SK-N-SH (cell line): Measurements from ENCODE around the gene IDH1. TPM values are rescaled to one million over a fixed set of nuclear protein-coding genes. Genes with fewer than 3 reads are reported as not detected.

ENCODE experiments used
- CTCF ChIA-PET: fragments of 300-600, 350-600 bp; formaldehyde crosslinking; extraction: SDS; loops from one replicate; lab custom pipeline; 2021; lab: Yijun Ruan, JAX
- POLR2A ChIA-PET: fragments of 350-600 bp; sonication (Branson Sonifier 250); formaldehyde crosslinking; extraction: SDS; loops from one replicate; lab custom pipeline; 2020; ENCODE audit warnings: antibody characterized with exemption, inconsistent platforms; lab: Yijun Ruan, JAX
- DNase-seq: peaks from one replicate; pipeline ENCODE4 v3.0.0; 2012
- H2AFZ ChIP-seq: fragments of 200-600 bp; sonication (generic); 2 replicates; pipeline ENCODE4 v1.8.1; 2016; ENCODE audit warnings: antibody characterized with exemption, mild to moderate bottlenecking, low read depth
- H3F3A ChIP-seq: fragments of 200-600 bp; sonication (generic); replicated peaks from 2 replicates; pipeline ENCODE3; 2016; ENCODE audit warnings: antibody characterized with exemption, mild to moderate bottlenecking; ENCODE audit not compliant: insufficient read depth
- H3K27ac ChIP-seq, 2 experiments: fragments of 200-500 bp in 1 of 2; fragments of 200-600 bp in 1 of 2; sonication (Bioruptor generic) in 1 of 2; sonication (generic), shearing (Covaris generic) in 1 of 2; 2 replicates each; pipeline versions ENCODE4 v1.5.1 to v1.6.1; 2014 to 2016; ENCODE audit warnings: low read depth in 2 of 2, inconsistent platforms in 1 of 2, low read length in 1 of 2, mild to moderate bottlenecking in 1 of 2, mixed read lengths in 1 of 2
- H3K27me3 ChIP-seq: fragments of 200-600 bp; sonication (generic), shearing (Covaris generic); 2 replicates; pipeline ENCODE4 v1.6.1; 2016; ENCODE audit warnings: mixed run types; ENCODE audit not compliant: insufficient read depth
- H3K36me3 ChIP-seq, 2 experiments: fragments of 200-500 bp in 1 of 2; fragments of 200-600 bp in 1 of 2; sonication (Bioruptor generic) in 1 of 2; sonication (generic) in 1 of 2; replicated peaks in 1 of 2; 2 replicates each; pipeline versions ENCODE3 to v1.5.1; 2014 to 2016; ENCODE audit warnings: low read length in 1 of 2, mild to moderate bottlenecking in 1 of 2; ENCODE audit not compliant: insufficient read depth in 2 of 2, control insufficient read depth in 1 of 2
- H3K4me1 ChIP-seq, 2 experiments: fragments of 200-500 bp in 1 of 2; fragments of 200-600 bp in 1 of 2; sonication (Bioruptor generic) in 1 of 2; sonication (generic), shearing (Covaris generic) in 1 of 2; 2 replicates each; pipeline versions ENCODE4 v1.5.1 to v1.6.1; 2014 to 2016; ENCODE audit warnings: low read depth in 1 of 2, low read length in 1 of 2, mixed run types in 1 of 2; ENCODE audit not compliant: insufficient read depth in 2 of 2, control insufficient read depth in 1 of 2
- H3K4me2 ChIP-seq: fragments of 200-600 bp; sonication (generic), shearing (Covaris generic); 2 replicates; pipeline ENCODE4 v1.6.1; 2017; ENCODE audit warnings: mixed run types
- H3K4me3 ChIP-seq, 2 experiments: fragments of 200-500 bp in 1 of 2; fragments of 200-600 bp in 1 of 2; sonication (Bioruptor generic) in 1 of 2; sonication (generic), shearing (Covaris generic) in 1 of 2; 2 replicates each; pipeline versions ENCODE4 v1.5.1 to v1.8.1; 2014 to 2016; ENCODE audit warnings: low read depth in 2 of 2, inconsistent platforms in 1 of 2, low read length in 1 of 2, mild to moderate bottlenecking in 1 of 2, mixed read lengths in 1 of 2, moderate library complexity in 1 of 2
- H3K79me2 ChIP-seq: fragments of 200-600 bp; sonication (generic); 2 replicates; pipeline ENCODE4 v1.8.1; 2017; ENCODE audit warnings: mild to moderate bottlenecking; ENCODE audit not compliant: insufficient read depth
- H3K9ac ChIP-seq: fragments of 200-600 bp; sonication (generic); 2 replicates; pipeline ENCODE4 v1.6.1; 2017; ENCODE audit warnings: mixed run types
- H3K9me2 ChIP-seq: fragments of 200-600 bp; sonication (generic); 2 replicates; pipeline ENCODE4 v1.6.1; 2017; ENCODE audit warnings: mixed run types
- H3K9me3 ChIP-seq: fragments of 200-600 bp; sonication (generic); 2 replicates; pipeline ENCODE4 v1.6.1; 2017; ENCODE audit warnings: mixed run types, mild to moderate bottlenecking, moderate library complexity
- H4K20me1 ChIP-seq: fragments of 200-600 bp; sonication (generic); 2 replicates; pipeline ENCODE4 v1.6.1; 2017; ENCODE audit warnings: mild to moderate bottlenecking, mixed run types; ENCODE audit not compliant: insufficient read depth
- CHD2 ChIP-seq: fragments of 150-350 bp; IDR thresholded peaks from 2 replicates; pipeline ENCODE4 v1.6.1; 2018; ENCODE audit warnings: low read length; ENCODE audit not compliant: partially characterized antibody
- ELF1 ChIP-seq: IDR thresholded peaks from 2 replicates; pipeline ENCODE4 v1.4.0; 2012
- EZH2phosphoT487 ChIP-seq: fragments of 200-600 bp; sonication (generic); IDR thresholded peaks from 2 replicates; pipeline ENCODE4 v1.6.1; 2017; ENCODE audit warnings: low read depth, mixed run types, mild to moderate bottlenecking, antibody characterized with exemption, moderate library complexity, borderline replicate concordance
- FOSL2 ChIP-seq: IDR thresholded peaks from 2 replicates; pipeline ENCODE4 v1.4.0; 2012; ENCODE audit warnings: low read depth, mild to moderate bottlenecking, moderate library complexity, borderline replicate concordance
- JUND ChIP-seq: IDR thresholded peaks from 2 replicates; pipeline ENCODE4 v1.4.0; 2012
- NFIC ChIP-seq: IDR thresholded peaks from 2 replicates; pipeline ENCODE4 v1.4.0; 2012; ENCODE audit warnings: borderline replicate concordance
- NRF1 ChIP-seq: IDR thresholded peaks from 2 replicates; pipeline ENCODE4 v1.6.1; 2012; ENCODE audit warnings: low read depth, mild to moderate bottlenecking, low read length
- POLR2AphosphoS5 ChIP-seq: IDR thresholded peaks from 2 replicates; pipeline ENCODE4 v1.6.1; 2012; ENCODE audit warnings: low read depth, low read length
- RAD21 ChIP-seq: IDR thresholded peaks from 2 replicates; pipeline ENCODE4 v1.6.1; 2012; ENCODE audit warnings: mild to moderate bottlenecking, low read length
- RCOR1 ChIP-seq: fragments of 150-350 bp; IDR thresholded peaks from 2 replicates; pipeline ENCODE4 v1.6.1; 2017; ENCODE audit warnings: antibody characterized with exemption, low read length
- SIN3A ChIP-seq: IDR thresholded peaks from 2 replicates; pipeline ENCODE4 v1.6.1; 2012; ENCODE audit warnings: low read depth, mild to moderate bottlenecking, low read length, moderate library complexity, borderline replicate concordance
- TEAD4 ChIP-seq: IDR thresholded peaks from 2 replicates; pipeline ENCODE4 v1.4.0; 2012; ENCODE audit warnings: mild to moderate bottlenecking, borderline replicate concordance; ENCODE audit not compliant: insufficient read depth
- YY1 ChIP-seq: IDR thresholded peaks from 2 replicates; pipeline ENCODE4 v1.4.0; 2012; ENCODE audit warnings: low read depth, mild to moderate bottlenecking
- WGBS: methylation state at CpG from one replicate; pipeline ENCODE4 v1.1.6; 2017; ENCODE audit warnings: low lambda C conversion rate; 5-methylcytosine and 5-hydroxymethylcytosine counted together
- polyA plus RNA-seq, 3 experiments: library from polyadenylated mRNA; depleted of rRNA; stranded (reverse); fragments of >200 nt; gene quantifications; 2 replicates each; pipeline ENCODE4 v1.2.3, GENCODE V29; 2012
- TF ChIP-seq, protein P1 (sequence below): fragments of 200-600 bp; sonication (generic); IDR thresholded peaks from 2 replicates; pipeline ENCODE4 v1.6.1; 2017; ENCODE audit warnings: antibody characterized with exemption, mild to moderate bottlenecking, moderate library complexity
- TF ChIP-seq, protein P2 (sequence below): fragments of 150-350 bp; IDR thresholded peaks from 2 replicates; pipeline ENCODE4 v1.6.1; 2016; ENCODE audit warnings: mild to moderate bottlenecking, low read depth, low read length
- TF ChIP-seq, protein P3 (sequence below): IDR thresholded peaks from 2 replicates; pipeline ENCODE4 v1.4.0; 2012; ENCODE audit warnings: low read depth
- TF ChIP-seq, protein P4 (sequence below): IDR thresholded peaks from 2 replicates; pipeline ENCODE4 v1.6.1; 2012; ENCODE audit warnings: mild to moderate bottlenecking, low read depth, low read length, moderate library complexity

IDH1 gene
- polyA plus RNA-seq, 1 of the 3 experiments (the other 2 are of a cell fraction) = 43.4 TPM

DNA sequence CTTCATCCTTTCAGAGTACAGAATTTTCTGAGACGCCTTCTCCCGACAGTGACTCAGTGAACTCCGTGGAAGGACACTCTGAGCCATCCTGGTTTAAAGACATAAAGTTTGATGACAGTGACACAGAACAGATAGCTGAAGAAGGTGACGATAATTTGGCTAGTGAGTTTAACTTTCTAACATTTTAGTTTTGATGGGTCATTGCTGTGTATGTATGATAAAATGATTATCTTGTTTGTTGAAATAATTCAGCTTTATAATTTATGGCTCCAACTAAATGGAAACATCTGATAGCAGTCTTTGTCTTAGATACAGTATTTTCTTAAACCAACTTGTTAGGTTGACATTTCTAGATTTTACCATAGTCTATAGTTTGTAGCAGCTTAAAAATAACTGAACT, 49.3 kb upstream of the IDH1 start (continued):
- TF ChIP-seq, protein P1, sequence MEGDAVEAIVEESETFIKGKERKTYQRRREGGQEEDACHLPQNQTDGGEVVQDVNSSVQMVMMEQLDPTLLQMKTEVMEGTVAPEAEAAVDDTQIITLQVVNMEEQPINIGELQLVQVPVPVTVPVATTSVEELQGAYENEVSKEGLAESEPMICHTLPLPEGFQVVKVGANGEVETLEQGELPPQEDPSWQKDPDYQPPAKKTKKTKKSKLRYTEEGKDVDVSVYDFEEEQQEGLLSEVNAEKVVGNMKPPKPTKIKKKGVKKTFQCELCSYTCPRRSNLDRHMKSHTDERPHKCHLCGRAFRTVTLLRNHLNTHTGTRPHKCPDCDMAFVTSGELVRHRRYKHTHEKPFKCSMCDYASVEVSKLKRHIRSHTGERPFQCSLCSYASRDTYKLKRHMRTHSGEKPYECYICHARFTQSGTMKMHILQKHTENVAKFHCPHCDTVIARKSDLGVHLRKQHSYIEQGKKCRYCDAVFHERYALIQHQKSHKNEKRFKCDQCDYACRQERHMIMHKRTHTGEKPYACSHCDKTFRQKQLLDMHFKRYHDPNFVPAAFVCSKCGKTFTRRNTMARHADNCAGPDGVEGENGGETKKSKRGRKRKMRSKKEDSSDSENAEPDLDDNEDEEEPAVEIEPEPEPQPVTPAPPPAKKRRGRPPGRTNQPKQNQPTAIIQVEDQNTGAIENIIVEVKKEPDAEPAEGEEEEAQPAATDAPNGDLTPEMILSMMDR = no peak

DNA sequence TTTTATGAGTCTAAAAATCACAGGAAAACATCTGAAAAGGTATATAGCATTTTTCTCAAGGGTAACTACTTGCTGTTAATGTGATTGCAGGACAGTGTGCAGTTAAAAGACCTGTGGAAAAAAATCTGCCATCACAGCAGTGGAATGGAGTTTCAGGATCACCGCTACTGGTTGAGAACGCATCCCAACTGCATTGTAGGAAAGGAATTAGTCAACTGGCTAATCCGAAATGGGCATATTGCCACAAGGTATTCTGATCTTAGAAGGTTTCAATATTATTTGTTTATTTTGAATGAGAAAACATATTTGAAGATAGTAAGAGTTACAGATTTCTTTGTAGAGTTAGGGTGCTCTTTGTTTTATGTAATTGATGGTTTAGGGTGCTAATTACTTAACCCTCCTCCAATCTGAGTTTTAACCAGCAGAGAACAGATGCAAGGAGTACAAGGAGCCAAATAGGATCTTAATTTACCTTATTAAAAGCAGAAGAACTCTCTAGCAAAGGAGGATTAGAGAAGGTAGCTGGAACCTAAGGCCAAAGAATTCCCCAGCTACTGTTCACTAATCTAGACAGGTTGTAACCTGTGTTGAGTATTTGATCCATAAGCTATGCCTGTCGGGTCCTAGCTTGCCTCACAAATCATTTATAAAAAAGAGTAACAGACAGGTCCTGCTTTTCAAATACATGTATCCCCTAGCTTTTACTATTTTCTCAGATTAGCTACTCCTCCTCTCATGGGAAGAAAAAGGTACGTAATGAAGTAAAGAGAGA, 46.2 kb upstream of the IDH1 start:
- Histone ChIP-seq H3K27ac (no peak overlapping the region), H3K27me3 (no peaks in the 10 kb centered on the region), H3K4me3 (no peak overlapping the region), H3K9me3 (no peaks in the 10 kb centered on the region), H3K4me2 (no peak overlapping the region)
- CTCF ChIA-PET = interaction anchor here (0.8 kb wide), 1 partner anchor 1723 kb away, joined by 3 read pairs; no protein-coding TSS in a partner anchor
- TF ChIP-seq SIN3A = no peak
- no peak for TF ChIP-seq NRF1
- TF ChIP-seq, protein P2, sequence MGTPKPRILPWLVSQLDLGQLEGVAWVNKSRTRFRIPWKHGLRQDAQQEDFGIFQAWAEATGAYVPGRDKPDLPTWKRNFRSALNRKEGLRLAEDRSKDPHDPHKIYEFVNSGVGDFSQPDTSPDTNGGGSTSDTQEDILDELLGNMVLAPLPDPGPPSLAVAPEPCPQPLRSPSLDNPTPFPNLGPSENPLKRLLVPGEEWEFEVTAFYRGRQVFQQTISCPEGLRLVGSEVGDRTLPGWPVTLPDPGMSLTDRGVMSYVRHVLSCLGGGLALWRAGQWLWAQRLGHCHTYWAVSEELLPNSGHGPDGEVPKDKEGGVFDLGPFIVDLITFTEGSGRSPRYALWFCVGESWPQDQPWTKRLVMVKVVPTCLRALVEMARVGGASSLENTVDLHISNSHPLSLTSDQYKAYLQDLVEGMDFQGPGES = no peak
- no peak for TF ChIP-seq JUND
- no peak for TF ChIP-seq RCOR1
- no peak for TF ChIP-seq YY1
- TF ChIP-seq TEAD4 = no peak
- TF ChIP-seq, protein P3, sequence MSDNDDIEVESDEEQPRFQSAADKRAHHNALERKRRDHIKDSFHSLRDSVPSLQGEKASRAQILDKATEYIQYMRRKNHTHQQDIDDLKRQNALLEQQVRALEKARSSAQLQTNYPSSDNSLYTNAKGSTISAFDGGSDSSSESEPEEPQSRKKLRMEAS = no peak
- TF ChIP-seq, all 33 proteins: peak for 0
- Histone ChIP-seq H3K79me2 (peaks cover 10% of the 10 kb centered on the region; the same call in 1 of the 2 replicates), H3K4me1 (no peaks in the 10 kb centered on the region), H3F3A (peaks cover 4% of the 10 kb centered on the region), H4K20me1 (no peaks in the 10 kb centered on the region), H2AFZ (no peak overlapping the region), H3K36me3 (peaks cover 58 to 69% of the 10 kb centered on the region in 2 experiments), H3K9me2 (no peaks in the 10 kb centered on the region), H3K9ac (no peak overlapping the region)
- DNase-seq = no peak
- WGBS = 94% methylated on average over 5 of the region's 5 CpGs
- POLR2A ChIA-PET = no interaction called here

DNA sequence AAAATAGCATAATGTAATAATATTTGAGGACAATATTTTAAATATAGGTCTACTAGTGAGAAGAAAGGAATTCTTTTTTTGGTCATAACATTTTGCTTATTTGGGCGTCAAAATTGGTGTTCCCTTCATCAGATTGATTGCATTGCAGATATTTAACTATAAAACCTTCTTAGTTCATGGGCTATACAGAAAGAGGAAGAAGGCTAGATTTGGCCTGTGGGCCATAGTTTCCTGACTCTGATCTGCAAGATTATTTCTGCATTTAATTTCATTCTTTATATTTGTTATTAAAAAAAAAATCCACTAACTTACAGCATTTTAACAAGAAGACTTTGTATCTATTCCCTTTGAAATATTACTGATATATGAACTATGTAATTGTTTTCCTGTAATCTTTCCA, 43.1 kb upstream of the IDH1 start:
- DNase-seq = no peak
- H4K20me1 ChIP-seq = no peaks in the 10 kb centered on the region
- ChIA-PET CTCF (no interaction called here), POLR2A (no interaction called here)
- no peaks in the 10 kb centered on the region for H3K27me3 ChIP-seq
- H3K4me2 ChIP-seq = no peak overlapping the region
- no peak overlapping the region for H3K9ac ChIP-seq
- H3K27ac ChIP-seq = no peak overlapping the region
- no peaks in the 10 kb centered on the region for H3F3A ChIP-seq
- WGBS = 96% methylated on average over 1 of the region's 1 CpG
- H3K4me3 ChIP-seq = no peak overlapping the region
- no peak overlapping the region for H2AFZ ChIP-seq
- no peaks in the 10 kb centered on the region for H3K9me2 ChIP-seq
- no peaks in the 10 kb centered on the region for H3K9me3 ChIP-seq
- no peaks in the 10 kb centered on the region for H3K4me1 ChIP-seq
- peaks cover 13% of the 10 kb centered on the region for H3K79me2 ChIP-seq
- peaks cover 54 to 66% of the 10 kb centered on the region in 2 experiments for H3K36me3 ChIP-seq
- no peak for TF ChIP-seq RAD21
- TF ChIP-seq CHD2 = no peak
- no peak for TF ChIP-seq NFIC
- TF ChIP-seq, protein P4, sequence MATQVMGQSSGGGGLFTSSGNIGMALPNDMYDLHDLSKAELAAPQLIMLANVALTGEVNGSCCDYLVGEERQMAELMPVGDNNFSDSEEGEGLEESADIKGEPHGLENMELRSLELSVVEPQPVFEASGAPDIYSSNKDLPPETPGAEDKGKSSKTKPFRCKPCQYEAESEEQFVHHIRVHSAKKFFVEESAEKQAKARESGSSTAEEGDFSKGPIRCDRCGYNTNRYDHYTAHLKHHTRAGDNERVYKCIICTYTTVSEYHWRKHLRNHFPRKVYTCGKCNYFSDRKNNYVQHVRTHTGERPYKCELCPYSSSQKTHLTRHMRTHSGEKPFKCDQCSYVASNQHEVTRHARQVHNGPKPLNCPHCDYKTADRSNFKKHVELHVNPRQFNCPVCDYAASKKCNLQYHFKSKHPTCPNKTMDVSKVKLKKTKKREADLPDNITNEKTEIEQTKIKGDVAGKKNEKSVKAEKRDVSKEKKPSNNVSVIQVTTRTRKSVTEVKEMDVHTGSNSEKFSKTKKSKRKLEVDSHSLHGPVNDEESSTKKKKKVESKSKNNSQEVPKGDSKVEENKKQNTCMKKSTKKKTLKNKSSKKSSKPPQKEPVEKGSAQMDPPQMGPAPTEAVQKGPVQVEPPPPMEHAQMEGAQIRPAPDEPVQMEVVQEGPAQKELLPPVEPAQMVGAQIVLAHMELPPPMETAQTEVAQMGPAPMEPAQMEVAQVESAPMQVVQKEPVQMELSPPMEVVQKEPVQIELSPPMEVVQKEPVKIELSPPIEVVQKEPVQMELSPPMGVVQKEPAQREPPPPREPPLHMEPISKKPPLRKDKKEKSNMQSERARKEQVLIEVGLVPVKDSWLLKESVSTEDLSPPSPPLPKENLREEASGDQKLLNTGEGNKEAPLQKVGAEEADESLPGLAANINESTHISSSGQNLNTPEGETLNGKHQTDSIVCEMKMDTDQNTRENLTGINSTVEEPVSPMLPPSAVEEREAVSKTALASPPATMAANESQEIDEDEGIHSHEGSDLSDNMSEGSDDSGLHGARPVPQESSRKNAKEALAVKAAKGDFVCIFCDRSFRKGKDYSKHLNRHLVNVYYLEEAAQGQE = no peak
- no peak for TF ChIP-seq ELF1
- TF ChIP-seq POLR2AphosphoS5 = no peak
- no peak for TF ChIP-seq FOSL2
- no peak for TF ChIP-seq EZH2phosphoT487
